IMR-90 (cell line): Measurements from ENCODE around the gene TYW5. TPM values are rescaled to one million over a fixed set of nuclear protein-coding genes. Genes with fewer than 3 reads are reported as not detected.
A peak's percentile ranks its signal among the peaks of the same experiment; 100 is the strongest.

Experiments
- ATAC-seq: fragments of 200-7000 bp; cut with Tn5 transposase; 2 replicates; pipeline ENCODE4 v1.9.1; 2020; ENCODE audit warnings: low read depth, mild to moderate bottlenecking, moderate library complexity
- BruUV-seq: library from RNA; stranded (reverse); fragments of 400-500 nt; replicated peaks from 2 replicates; lab custom pipeline; 2021; lab: Mats Ljungman, UMichigan
- CTCF ChIA-PET: fragments of 300-600 bp; formaldehyde crosslinking; extraction: SDS; loops from one replicate; lab custom pipeline; 2021; ENCODE audit warnings: antibody characterized with exemption; lab: Yijun Ruan, JAX
- POLR2A ChIA-PET: fragments of 300-600 bp; sonication (Branson Sonifier 250); formaldehyde crosslinking; loops from one replicate; lab custom pipeline; 2022; ENCODE audit warnings: antibody characterized with exemption; ENCODE audit not compliant: unreplicated experiment; lab: Charles Lee
- DNase-seq: peaks from one replicate; pipeline ENCODE4 v3.0.0; 2013
- H2AFZ ChIP-seq: replicated peaks from 2 replicates; pipeline ENCODE3; 2013; ENCODE audit warnings: low read length, mild to moderate bottlenecking; ENCODE audit not compliant: poor library complexity
- H2AK5ac ChIP-seq: 2 replicates; pipeline ENCODE4 v1.6.1; 2013; ENCODE audit warnings: low read depth, low read length, inconsistent platforms
- H2AK9ac ChIP-seq: replicated peaks from 2 replicates; pipeline ENCODE3; 2013; ENCODE audit warnings: mild to moderate bottlenecking, low read depth, low read length, moderate library complexity; ENCODE audit not compliant: poor library complexity
- H2BK120ac ChIP-seq: 2 replicates; pipeline ENCODE4 v1.6.1; 2013; ENCODE audit warnings: low read depth, low read length, inconsistent platforms
- H2BK15ac ChIP-seq: 3 replicates; pipeline ENCODE4 v1.6.1; 2013; ENCODE audit warnings: low read depth, low read length, inconsistent platforms
- H2BK20ac ChIP-seq: 2 replicates; pipeline ENCODE4 v1.6.1; 2013; ENCODE audit warnings: low read depth, mild to moderate bottlenecking, inconsistent platforms, low read length, moderate library complexity
- H2BK5ac ChIP-seq: 2 replicates; pipeline ENCODE4 v1.6.1; 2013; ENCODE audit warnings: mild to moderate bottlenecking, low read depth, low read length, inconsistent platforms; ENCODE audit not compliant: poor library complexity, severe bottlenecking
- H3K14ac ChIP-seq: replicated peaks from 2 replicates; pipeline ENCODE4 v1.6.1; 2013; ENCODE audit warnings: low read depth, low read length, inconsistent platforms
- H3K18ac ChIP-seq: 2 replicates; pipeline ENCODE4 v1.6.1; 2013; ENCODE audit warnings: low read depth, low read length, control low read depth
- H3K23ac ChIP-seq: 2 replicates; pipeline ENCODE4 v1.6.1; 2013; ENCODE audit warnings: low read depth, low read length, inconsistent platforms
- H3K27ac ChIP-seq: 2 replicates; pipeline ENCODE4 v1.5.1; 2013; ENCODE audit warnings: mild to moderate bottlenecking, control low read depth, low read length; ENCODE audit not compliant: insufficient read depth
- H3K27me3 ChIP-seq: 2 replicates; pipeline ENCODE4 v1.6.1; 2013; ENCODE audit warnings: low read length; ENCODE audit not compliant: control insufficient read depth, insufficient read depth
- H3K36me3 ChIP-seq: 2 replicates; pipeline ENCODE4 v1.6.1; 2013; ENCODE audit warnings: low read length, mixed read lengths; ENCODE audit not compliant: control insufficient read depth, insufficient read depth
- H3K4ac ChIP-seq: 2 replicates; pipeline ENCODE4 v1.6.1; 2013; ENCODE audit warnings: low read depth, low read length, inconsistent platforms
- H3K4me1 ChIP-seq: 2 replicates; pipeline ENCODE4 v1.6.1; 2013; ENCODE audit warnings: low read length, mixed read lengths; ENCODE audit not compliant: control insufficient read depth, insufficient read depth
- H3K4me2 ChIP-seq: 2 replicates; pipeline ENCODE4 v1.6.1; 2013; ENCODE audit warnings: low read depth, mild to moderate bottlenecking, control low read depth, low read length, moderate library complexity
- H3K4me3 ChIP-seq: 2 replicates; pipeline ENCODE4 v1.5.1; 2013; ENCODE audit warnings: low read depth, mild to moderate bottlenecking, control low read depth, low read length, moderate library complexity; ENCODE audit not compliant: insufficient read depth
- H3K56ac ChIP-seq: 2 replicates; pipeline ENCODE4 v1.6.1; 2013; ENCODE audit warnings: low read length, inconsistent platforms; ENCODE audit not compliant: insufficient read depth; ENCODE audit errors: extremely low read depth
- H3K79me1 ChIP-seq, 2 experiments: 2 replicates each; pipeline ENCODE4 v1.6.1; 2013; ENCODE audit warnings: low read length in 2 of 2, inconsistent platforms in 1 of 2, low read depth in 1 of 2
- H3K9ac ChIP-seq: 2 replicates; pipeline ENCODE4 v1.6.1; 2013; ENCODE audit warnings: low read depth, low read length, control low read depth
- H3K9me1 ChIP-seq: 2 replicates; pipeline ENCODE4 v1.6.1; 2013; ENCODE audit warnings: low read length, inconsistent platforms; ENCODE audit not compliant: insufficient read depth
- H3K9me3 ChIP-seq: 2 replicates; pipeline ENCODE4 v1.6.1; 2013; ENCODE audit warnings: low read length; ENCODE audit not compliant: control insufficient read depth, insufficient read depth
- H4K20me1 ChIP-seq: 2 replicates; pipeline ENCODE4 v1.6.1; 2013; ENCODE audit warnings: low read length, inconsistent platforms; ENCODE audit not compliant: insufficient read depth
- H4K5ac ChIP-seq: 2 replicates; pipeline ENCODE4 v1.6.1; 2013; ENCODE audit warnings: mild to moderate bottlenecking, low read depth, low read length, control low read depth
- H4K8ac ChIP-seq, 2 experiments: 2 replicates each; pipeline ENCODE4 v1.6.1; 2013; ENCODE audit warnings: low read depth in 2 of 2, low read length in 2 of 2, control low read depth in 1 of 2, inconsistent platforms in 1 of 2
- H4K91ac ChIP-seq: 2 replicates; pipeline ENCODE4 v1.6.1; 2013; ENCODE audit warnings: low read depth, low read length, inconsistent platforms; ENCODE audit not compliant: insufficient read depth
- BHLHE40 ChIP-seq: fragments of 150-350 bp; IDR thresholded peaks from 2 replicates; pipeline ENCODE4 v1.6.1; 2016; ENCODE audit warnings: mild to moderate bottlenecking, low read depth, low read length
- CEBPB ChIP-seq: IDR thresholded peaks from 2 replicates; pipeline ENCODE4 v1.6.1; 2012; ENCODE audit warnings: low read depth, low read length, improper control_type of control experiment
- CHD1 ChIP-seq: IDR thresholded peaks from 2 replicates; pipeline ENCODE4 v1.6.1; 2012; ENCODE audit warnings: low read depth, low read length, improper control_type of control experiment
- FOS ChIP-seq: fragments of 150-350 bp; IDR thresholded peaks from 2 replicates; pipeline ENCODE4 v1.6.1; 2016; ENCODE audit warnings: low read depth, low read length
- MAFK ChIP-seq: IDR thresholded peaks from 2 replicates; pipeline ENCODE4 v1.6.1; 2012; ENCODE audit warnings: low read depth, low read length, improper control_type of control experiment
- MAZ ChIP-seq: IDR thresholded peaks from 2 replicates; pipeline ENCODE4 v1.6.1; 2012; ENCODE audit warnings: low read depth, mild to moderate bottlenecking, low read length, improper control_type of control experiment, moderate library complexity, borderline replicate concordance
- MXI1 ChIP-seq: IDR thresholded peaks from 2 replicates; pipeline ENCODE4 v1.6.1; 2012; ENCODE audit warnings: low read depth, mild to moderate bottlenecking, low read length, moderate library complexity, borderline replicate concordance
- NFE2L2 ChIP-seq: fragments of 150-350 bp; IDR thresholded peaks from 2 replicates; pipeline ENCODE4 v1.6.1; 2016; ENCODE audit warnings: low read depth, mild to moderate bottlenecking, low read length
- POLR2A ChIP-seq: IDR thresholded peaks from 2 replicates; pipeline ENCODE4 v1.6.1; 2012; ENCODE audit warnings: mild to moderate bottlenecking, low read depth, low read length
- RAD21 ChIP-seq: IDR thresholded peaks from 2 replicates; pipeline ENCODE4 v1.6.1; 2012; ENCODE audit warnings: low read length, improper control_type of control experiment
- RCOR1 ChIP-seq: IDR thresholded peaks from 2 replicates; pipeline ENCODE4 v1.6.1; 2012; ENCODE audit warnings: mild to moderate bottlenecking, low read length, improper control_type of control experiment; ENCODE audit not compliant: insufficient replicate concordance
- RFX5 ChIP-seq: IDR thresholded peaks from 2 replicates; pipeline ENCODE4 v1.8.0; 2012; ENCODE audit warnings: low read depth, mild to moderate bottlenecking, low read length, moderate library complexity
- SMC3 ChIP-seq: fragments of 150-350 bp; IDR thresholded peaks from 2 replicates; pipeline ENCODE4 v1.6.1; 2016; ENCODE audit warnings: low read depth, mild to moderate bottlenecking, antibody characterized with exemption, low read length, moderate library complexity
- WGBS, 2 experiments: methylation state at CpG; one replicate each; pipeline versions ENCODE4 v1.1.5 to v1.1.7; 2013; ENCODE audit warnings: missing lambda C conversion rate in 2 of 2; ENCODE audit not compliant: insufficient read length in 1 of 2; ENCODE audit errors: extremely low coverage in 2 of 2; 5-methylcytosine and 5-hydroxymethylcytosine counted together
- dilution Hi-C: fragments of 300-500 bp; cut with HindIII; formaldehyde crosslinking; loops from one replicate; pipeline ENCODE4 v1.14.3; 2018; ENCODE audit warnings: low sequenced_read_pairs; ENCODE audit not compliant: unreplicated experiment
- in situ Hi-C: fragments of 300-500 bp; cut with MboI; formaldehyde crosslinking; loops from 3 replicates; pipeline ENCODE4 v1.14.3; 2019; ENCODE audit warnings: low sequenced_read_pairs, inconsistent platforms, mixed read lengths
- intact Hi-C: fragments of 100-400 bp; cut with micrococcal nuclease; formaldehyde crosslinking; loops from 2 replicates; pipeline ENCODE4 v1.10.0; 2022
- polyA plus RNA-seq, 3 experiments: library from polyadenylated mRNA; depleted of rRNA; stranded (reverse); fragments of >200 nt; gene quantifications; 2 replicates each; pipeline ENCODE4 v1.2.3, GENCODE V29; 2012; ENCODE audit warnings: low replicate concordance in 1 of 3
- total RNA-seq: library from RNA; depleted of rRNA; stranded (reverse); fragments of >200 nt; gene quantifications from 2 replicates; pipeline ENCODE4 v1.2.3, GENCODE V29; 2012
- TF ChIP-seq, protein P1 (sequence below): fragments of 150-350 bp; IDR thresholded peaks from 2 replicates; pipeline ENCODE4 v1.6.1; 2016; ENCODE audit warnings: low read depth, mild to moderate bottlenecking, low read length, moderate library complexity, borderline replicate concordance
- TF ChIP-seq, protein P2 (sequence below): conservative IDR thresholded peaks from 2 replicates; pipeline ENCODE4 v1.5.1; 2012; ENCODE audit warnings: mild to moderate bottlenecking, low read depth, low read length, improper control_type of control experiment
- TF ChIP-seq, protein P3 (sequence below): fragments of 150-350 bp; IDR thresholded peaks from 2 replicates; pipeline ENCODE4 v1.6.1; 2017; ENCODE audit warnings: mild to moderate bottlenecking, antibody characterized with exemption, low read length, low read depth

TYW5 gene
- total and polyA plus RNA-seq, 2 of the 4 experiments (the other 2 are of a cell fraction): 3.8 to 4.0 TPM

DNA sequence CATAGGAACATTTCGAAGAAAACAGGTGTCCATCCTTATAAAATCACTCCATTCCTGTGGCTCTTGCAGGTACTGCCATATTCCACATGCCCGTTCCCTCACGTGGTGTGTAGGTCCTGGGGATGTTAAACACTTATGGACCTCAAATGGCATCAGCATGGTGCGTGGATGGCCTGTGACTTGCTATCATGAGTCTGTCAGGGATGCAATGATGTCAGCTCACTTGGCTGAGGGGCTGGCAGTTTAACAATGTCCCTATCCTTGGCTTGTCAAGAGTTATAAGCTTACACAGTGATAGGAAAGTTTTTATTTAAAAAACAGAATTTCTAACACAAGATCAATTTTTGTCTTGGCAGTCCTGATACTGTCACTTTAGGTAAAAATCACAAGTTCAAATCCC is 28.9 kb upstream of the TYW5 start:
- Histone ChIP-seq H2AFZ (no peak overlapping the region), H3K14ac (no peak overlapping the region), H3K4me2 (no peak overlapping the region), H2AK9ac (no peak overlapping the region), H3K27me3 (no peaks in the 10 kb centered on the region), H4K20me1 (no peaks in the 10 kb centered on the region), H4K91ac (peak overlapping the region; percentile 40; the same call in 1 of the 2 replicates), H4K5ac (no peak overlapping the region), H2BK120ac (no peak overlapping the region; the same call in 1 of the 2 replicates), H3K4me3 (no peak overlapping the region), H3K9me3 (no peaks in the 10 kb centered on the region), H3K36me3 (no peaks in the 10 kb centered on the region), H3K27ac (no peak overlapping the region), H3K23ac (no peak overlapping the region), H3K56ac (no peak overlapping the region), H3K9ac (no peak overlapping the region), H3K4ac (no peak overlapping the region), H2BK15ac (no peak overlapping the region; the same call in 2 of the 3 replicates), H2BK20ac (no peak overlapping the region), H3K18ac (no peak overlapping the region), H4K8ac (no peak overlapping the region), H3K9me1 (no peaks in the 10 kb centered on the region), H2AK5ac (peak overlapping the region; percentile 58; the same call in 1 of the 2 replicates), H3K79me1 (no peaks in the 10 kb centered on the region), H3K4me1 (peaks cover 11% of the 10 kb centered on the region), H2BK5ac (no peak overlapping the region)
- in situ Hi-C loops: loop anchor here (10.0 kb wide), 1 partner anchor 321 kb away; the partner anchor contains the start of gene SPATS2L
- no CpG with 5 or more reads among the region's 4 CpGs for WGBS, 2 experiments
- ATAC-seq: no peak
- no TSS peak for BruUV-seq
- intact Hi-C loops: loop anchor here (5.0 to 10.0 kb wide), 2 partner anchors 171 to 263 kb away; no protein-coding TSS in a partner anchor
- TF ChIP-seq CHD1: no peak
- TF ChIP-seq BHLHE40: no peak
- TF ChIP-seq NFE2L2: no peak
- TF ChIP-seq, protein P1, sequence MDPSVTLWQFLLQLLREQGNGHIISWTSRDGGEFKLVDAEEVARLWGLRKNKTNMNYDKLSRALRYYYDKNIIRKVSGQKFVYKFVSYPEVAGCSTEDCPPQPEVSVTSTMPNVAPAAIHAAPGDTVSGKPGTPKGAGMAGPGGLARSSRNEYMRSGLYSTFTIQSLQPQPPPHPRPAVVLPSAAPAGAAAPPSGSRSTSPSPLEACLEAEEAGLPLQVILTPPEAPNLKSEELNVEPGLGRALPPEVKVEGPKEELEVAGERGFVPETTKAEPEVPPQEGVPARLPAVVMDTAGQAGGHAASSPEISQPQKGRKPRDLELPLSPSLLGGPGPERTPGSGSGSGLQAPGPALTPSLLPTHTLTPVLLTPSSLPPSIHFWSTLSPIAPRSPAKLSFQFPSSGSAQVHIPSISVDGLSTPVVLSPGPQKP: no peak
- no peak for TF ChIP-seq MAFK
- TF ChIP-seq RAD21: no peak
- TF ChIP-seq MAZ: no peak
- no peak for TF ChIP-seq RFX5
- TF ChIP-seq MXI1: no peak
- TF ChIP-seq POLR2A: no peak
- TF ChIP-seq, protein P2, sequence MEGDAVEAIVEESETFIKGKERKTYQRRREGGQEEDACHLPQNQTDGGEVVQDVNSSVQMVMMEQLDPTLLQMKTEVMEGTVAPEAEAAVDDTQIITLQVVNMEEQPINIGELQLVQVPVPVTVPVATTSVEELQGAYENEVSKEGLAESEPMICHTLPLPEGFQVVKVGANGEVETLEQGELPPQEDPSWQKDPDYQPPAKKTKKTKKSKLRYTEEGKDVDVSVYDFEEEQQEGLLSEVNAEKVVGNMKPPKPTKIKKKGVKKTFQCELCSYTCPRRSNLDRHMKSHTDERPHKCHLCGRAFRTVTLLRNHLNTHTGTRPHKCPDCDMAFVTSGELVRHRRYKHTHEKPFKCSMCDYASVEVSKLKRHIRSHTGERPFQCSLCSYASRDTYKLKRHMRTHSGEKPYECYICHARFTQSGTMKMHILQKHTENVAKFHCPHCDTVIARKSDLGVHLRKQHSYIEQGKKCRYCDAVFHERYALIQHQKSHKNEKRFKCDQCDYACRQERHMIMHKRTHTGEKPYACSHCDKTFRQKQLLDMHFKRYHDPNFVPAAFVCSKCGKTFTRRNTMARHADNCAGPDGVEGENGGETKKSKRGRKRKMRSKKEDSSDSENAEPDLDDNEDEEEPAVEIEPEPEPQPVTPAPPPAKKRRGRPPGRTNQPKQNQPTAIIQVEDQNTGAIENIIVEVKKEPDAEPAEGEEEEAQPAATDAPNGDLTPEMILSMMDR: no peak
- no peak for TF ChIP-seq RCOR1
- TF ChIP-seq CEBPB: no peak
- TF ChIP-seq SMC3: no peak
- no peak for TF ChIP-seq FOS
- TF ChIP-seq, protein P3, sequence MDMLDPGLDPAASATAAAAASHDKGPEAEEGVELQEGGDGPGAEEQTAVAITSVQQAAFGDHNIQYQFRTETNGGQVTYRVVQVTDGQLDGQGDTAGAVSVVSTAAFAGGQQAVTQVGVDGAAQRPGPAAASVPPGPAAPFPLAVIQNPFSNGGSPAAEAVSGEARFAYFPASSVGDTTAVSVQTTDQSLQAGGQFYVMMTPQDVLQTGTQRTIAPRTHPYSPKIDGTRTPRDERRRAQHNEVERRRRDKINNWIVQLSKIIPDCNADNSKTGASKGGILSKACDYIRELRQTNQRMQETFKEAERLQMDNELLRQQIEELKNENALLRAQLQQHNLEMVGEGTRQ: no peak
- DNase-seq: no peak
- dilution Hi-C loops: no loop called here
- ChIA-PET CTCF (interaction anchor here (0.6 kb wide), 1 partner anchor 320 kb away, joined by 3 read pairs; no protein-coding TSS in a partner anchor), POLR2A (interaction anchor here (0.8 kb wide), 1 partner anchor 9 kb away, joined by 5 read pairs; no protein-coding TSS in a partner anchor)
